HFFc6 (cell line): ENCODE results near the gene IRX6. TPM values are rescaled to one million over a fixed set of nuclear protein-coding genes. Genes with fewer than 3 reads are reported as not detected.

Source experiments
- DNase-seq: peaks from one replicate; pipeline ENCODE4 v3.0.0-alpha.2; 2018
- H3K27ac Mint-ChIP-seq: 2 replicates; pipeline ENCODE4 v1.8.0; 2020; ENCODE audit warnings: mild to moderate bottlenecking, mixed read lengths
- H3K27me3 Mint-ChIP-seq: 2 replicates; pipeline ENCODE4 v1.8.0; 2021; ENCODE audit warnings: mild to moderate bottlenecking, moderate library complexity, mixed read lengths; ENCODE audit not compliant: insufficient read depth
- H3K36me3 Mint-ChIP-seq: 2 replicates; pipeline ENCODE4 v1.8.0; 2021; ENCODE audit warnings: low read depth, mixed read lengths
- H3K4me1 Mint-ChIP-seq: 2 replicates; pipeline ENCODE4 v1.8.0; 2020; ENCODE audit warnings: low read depth, mixed read lengths
- H3K4me3 Mint-ChIP-seq: 2 replicates; pipeline ENCODE4 v1.8.0; 2020; ENCODE audit warnings: mild to moderate bottlenecking, moderate library complexity, mixed read lengths
- H3K9me3 Mint-ChIP-seq: 2 replicates; pipeline ENCODE4 v1.8.0; 2020; ENCODE audit warnings: mild to moderate bottlenecking, mixed read lengths
- total RNA-seq, 6 experiments: library from RNA; stranded (reverse); fragmentation: NEBNext Ultra II Directional; extraction: Animal tissue kit (Norgen Biotek cat#: 25700); gene quantifications; 2 replicates in 1 of 6; 3 replicates in 5 of 6; pipeline ENCODE4 v1.2.3, GENCODE V29; 2021
- TF ChIP-seq, protein P1 (sequence below): fragments of 200-600 bp; sonication (generic); IDR thresholded peaks from 2 replicates; pipeline ENCODE4 v1.5.0; 2021; ENCODE audit warnings: antibody characterized with exemption, mild to moderate bottlenecking

Gene IRX6
- total RNA-seq, 6 experiments from 2014 or later = not detected

DNA sequence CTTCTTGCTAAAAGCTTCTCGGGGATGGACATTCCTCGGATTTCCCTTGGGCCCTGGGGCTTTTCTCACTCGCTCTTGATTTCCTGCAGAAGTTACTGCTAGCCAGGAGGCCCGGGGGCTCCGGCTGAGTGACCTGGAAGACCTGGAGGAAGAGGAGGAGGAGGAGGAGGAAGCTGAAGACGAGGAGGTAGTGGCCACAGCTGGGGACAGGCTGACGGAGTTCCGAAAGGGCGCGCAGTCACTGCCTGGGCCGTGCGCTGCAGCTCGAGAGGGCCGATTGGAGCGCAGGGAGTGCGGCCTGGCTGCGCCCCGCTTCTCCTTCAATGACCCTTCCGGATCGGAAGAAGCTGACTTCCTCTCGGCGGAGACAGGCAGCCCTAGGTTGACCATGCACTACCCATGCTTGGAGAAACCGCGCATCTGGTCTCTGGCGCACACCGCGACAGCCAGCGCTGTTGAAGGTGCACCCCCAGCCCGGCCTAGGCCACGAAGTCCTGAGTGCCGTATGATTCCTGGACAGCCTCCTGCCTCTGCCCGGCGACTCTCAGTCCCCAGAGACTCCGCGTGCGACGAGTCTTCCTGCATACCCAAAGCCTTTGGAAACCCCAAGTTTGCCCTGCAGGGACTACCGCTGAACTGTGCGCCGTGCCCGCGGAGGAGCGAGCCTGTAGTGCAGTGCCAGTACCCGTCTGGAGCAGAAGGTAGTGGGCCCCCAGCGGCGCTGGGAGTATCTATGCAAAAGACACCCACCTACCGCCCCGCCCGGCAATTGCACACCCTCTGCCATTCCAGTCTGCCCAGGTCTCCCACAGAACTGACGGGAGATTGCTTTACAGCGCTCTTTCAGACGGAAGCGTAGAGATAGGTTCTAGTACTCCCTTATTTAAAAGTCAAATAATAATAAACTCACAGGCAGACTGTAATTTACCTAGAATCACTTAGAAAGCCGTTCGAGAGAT, 4.9 kb downstream of the IRX6 start:
- no peak for DNase-seq
- TF ChIP-seq, protein P1, sequence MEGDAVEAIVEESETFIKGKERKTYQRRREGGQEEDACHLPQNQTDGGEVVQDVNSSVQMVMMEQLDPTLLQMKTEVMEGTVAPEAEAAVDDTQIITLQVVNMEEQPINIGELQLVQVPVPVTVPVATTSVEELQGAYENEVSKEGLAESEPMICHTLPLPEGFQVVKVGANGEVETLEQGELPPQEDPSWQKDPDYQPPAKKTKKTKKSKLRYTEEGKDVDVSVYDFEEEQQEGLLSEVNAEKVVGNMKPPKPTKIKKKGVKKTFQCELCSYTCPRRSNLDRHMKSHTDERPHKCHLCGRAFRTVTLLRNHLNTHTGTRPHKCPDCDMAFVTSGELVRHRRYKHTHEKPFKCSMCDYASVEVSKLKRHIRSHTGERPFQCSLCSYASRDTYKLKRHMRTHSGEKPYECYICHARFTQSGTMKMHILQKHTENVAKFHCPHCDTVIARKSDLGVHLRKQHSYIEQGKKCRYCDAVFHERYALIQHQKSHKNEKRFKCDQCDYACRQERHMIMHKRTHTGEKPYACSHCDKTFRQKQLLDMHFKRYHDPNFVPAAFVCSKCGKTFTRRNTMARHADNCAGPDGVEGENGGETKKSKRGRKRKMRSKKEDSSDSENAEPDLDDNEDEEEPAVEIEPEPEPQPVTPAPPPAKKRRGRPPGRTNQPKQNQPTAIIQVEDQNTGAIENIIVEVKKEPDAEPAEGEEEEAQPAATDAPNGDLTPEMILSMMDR = no peak
- Mint-ChIP-seq H3K9me3 (peaks cover 14% of the 10 kb centered on the region; the same call in 1 of the 2 replicates), H3K4me1 (no peaks in the 10 kb centered on the region), H3K27ac (no peak overlapping the region), H3K36me3 (no peaks in the 10 kb centered on the region), H3K4me3 (no peak overlapping the region), H3K27me3 (peaks cover 2% of the 10 kb centered on the region; the same call in 1 of the 2 replicates)

DNA sequence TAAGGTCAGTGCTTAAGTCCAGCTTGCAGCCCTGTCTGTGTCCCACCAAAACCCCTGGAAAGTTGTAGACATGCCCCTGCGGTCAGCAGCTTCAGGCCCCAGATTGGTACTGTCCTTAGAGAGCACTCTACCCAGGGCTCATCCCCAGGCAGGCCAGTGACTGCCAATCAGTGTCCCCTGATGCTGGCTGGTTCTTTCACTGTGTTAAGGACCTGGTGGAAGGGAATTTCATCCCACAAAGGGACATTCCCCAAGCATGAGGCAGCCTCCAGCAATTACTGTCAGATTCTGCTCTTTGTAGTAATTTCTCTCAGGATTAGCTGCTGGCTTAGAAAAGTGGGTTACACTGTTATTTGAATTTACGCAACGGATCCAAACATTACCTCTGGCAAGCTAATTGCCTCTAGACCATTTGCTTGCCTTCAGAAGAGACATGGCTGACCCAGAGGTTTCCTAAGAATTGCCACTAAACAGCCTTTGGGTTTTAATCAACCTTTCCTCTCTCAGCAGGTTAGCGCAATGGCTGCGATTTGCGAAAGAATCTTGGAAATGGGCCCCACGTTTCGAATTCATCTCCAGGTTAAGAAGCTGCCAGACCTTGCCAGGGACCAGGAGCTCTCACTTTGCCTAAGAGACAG, 5.9 kb downstream of the IRX6 start:
- Mint-ChIP-seq H3K27me3 (peaks cover 2% of the 10 kb centered on the region; the same call in 1 of the 2 replicates), H3K36me3 (no peaks in the 10 kb centered on the region), H3K9me3 (peaks cover 14% of the 10 kb centered on the region; the same call in 1 of the 2 replicates), H3K4me1 (no peaks in the 10 kb centered on the region), H3K4me3 (no peak overlapping the region), H3K27ac (no peak overlapping the region)
- TF ChIP-seq, protein P1 = no peak
- no peak for DNase-seq

DNA sequence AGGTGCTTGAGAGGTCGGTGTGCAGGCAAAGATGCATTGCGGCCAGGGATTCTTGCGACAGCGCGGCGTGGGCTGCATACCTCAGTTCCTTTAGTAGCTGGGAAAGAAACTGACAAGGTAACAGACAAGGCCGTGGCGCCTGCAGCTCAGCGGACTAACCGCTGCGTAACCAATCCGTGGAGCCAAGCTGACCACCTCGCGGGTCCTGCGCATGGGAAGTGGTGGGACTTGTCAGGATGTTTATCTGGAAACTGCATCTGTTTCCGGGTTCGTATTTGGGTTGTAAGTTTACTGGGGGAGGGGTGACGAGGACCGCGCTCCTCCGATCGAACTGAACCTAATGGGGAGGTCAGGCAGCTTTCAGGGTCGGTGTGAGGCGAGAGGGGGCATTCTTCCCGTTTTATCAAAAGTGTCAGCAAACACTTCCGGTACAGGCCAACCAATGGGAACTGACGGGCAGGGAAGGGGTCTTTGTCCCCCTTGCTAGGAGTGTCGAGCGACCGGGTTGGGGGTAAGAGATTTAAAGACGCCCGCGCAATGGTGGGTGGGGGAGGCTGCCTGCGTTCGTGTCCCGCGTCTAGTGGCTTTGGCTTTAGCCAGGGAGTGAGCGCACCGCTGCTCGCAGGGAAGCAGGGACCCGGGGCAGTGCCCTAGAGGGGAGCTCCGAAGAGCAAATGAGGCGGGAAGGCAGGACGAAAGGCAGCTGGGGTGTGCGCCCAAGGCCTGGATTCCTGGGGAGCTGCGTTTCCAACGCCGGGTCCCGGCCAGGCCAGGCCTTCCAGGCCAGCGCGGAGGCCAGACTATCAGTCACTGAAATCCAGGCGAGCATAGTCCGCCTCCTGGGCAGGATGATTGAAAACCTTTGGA, 7.0 kb downstream of the IRX6 start:
- TF ChIP-seq, protein P1 = no peak
- no peak for DNase-seq
- no peak overlapping the region for H3K27ac Mint-ChIP-seq
- H3K9me3 Mint-ChIP-seq = peaks cover 14% of the 10 kb centered on the region; the same call in 1 of the 2 replicates
- no peak overlapping the region for H3K4me3 Mint-ChIP-seq
- no peaks in the 10 kb centered on the region for H3K4me1 Mint-ChIP-seq
- no peaks in the 10 kb centered on the region for H3K36me3 Mint-ChIP-seq
- H3K27me3 Mint-ChIP-seq = peaks cover 2% of the 10 kb centered on the region; the same call in 1 of the 2 replicates

DNA sequence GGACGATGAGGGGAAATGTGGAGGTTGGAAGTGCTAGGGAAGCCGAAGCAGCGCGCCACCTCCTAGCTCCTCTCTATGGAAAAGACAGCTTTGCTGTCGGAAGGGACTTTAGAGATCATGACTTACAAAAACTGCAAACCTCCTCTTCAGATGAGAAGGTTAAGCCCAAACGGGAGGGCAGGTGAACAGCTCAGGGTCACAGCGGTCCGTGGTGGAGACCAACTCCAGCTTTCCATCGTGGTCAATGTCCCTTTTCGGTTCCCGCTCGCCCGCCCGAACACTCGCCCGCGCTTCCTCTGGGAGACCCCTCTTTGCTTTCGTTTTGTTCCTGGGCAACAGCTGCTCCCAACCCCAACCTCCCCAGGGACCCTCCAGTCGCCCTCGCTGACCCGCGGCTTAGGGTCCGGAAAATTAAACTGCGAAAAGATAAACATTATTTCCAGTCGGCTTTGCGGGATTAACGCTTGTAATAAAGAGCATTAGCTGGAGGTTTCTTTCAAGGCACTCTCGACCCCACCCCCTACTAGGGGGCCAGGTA, 7.7 kb downstream of the IRX6 start:
- Mint-ChIP-seq H3K27ac (no peak overlapping the region), H3K9me3 (peaks cover 14% of the 10 kb centered on the region; the same call in 1 of the 2 replicates), H3K36me3 (no peaks in the 10 kb centered on the region), H3K4me3 (no peak overlapping the region), H3K4me1 (no peaks in the 10 kb centered on the region), H3K27me3 (peaks cover 2% of the 10 kb centered on the region; the same call in 1 of the 2 replicates)
- no peak for DNase-seq
- TF ChIP-seq, protein P1 = no peak

DNA sequence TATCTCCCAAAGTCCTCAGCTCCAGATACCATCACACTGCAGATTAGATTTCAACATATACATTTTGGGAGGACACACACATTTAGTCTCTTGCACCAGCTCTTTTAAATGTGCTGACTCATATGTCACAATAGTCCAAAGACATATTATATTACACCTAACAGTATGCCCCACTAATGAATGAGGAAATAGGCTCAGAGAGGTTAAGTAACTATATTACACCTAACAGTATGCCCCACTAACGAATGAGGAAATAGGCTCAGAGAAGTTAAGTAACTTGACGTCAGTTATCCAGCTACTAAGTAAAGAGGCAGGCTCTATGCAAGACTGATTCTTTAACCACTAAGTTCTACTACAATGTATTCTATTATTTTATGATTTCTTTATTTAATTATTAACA, 9.7 kb downstream of the IRX6 start:
- Mint-ChIP-seq H3K27ac (no peak overlapping the region), H3K4me3 (no peak overlapping the region), H3K9me3 (peaks cover 14% of the 10 kb centered on the region; the same call in 1 of the 2 replicates), H3K27me3 (peaks cover 2% of the 10 kb centered on the region; the same call in 1 of the 2 replicates), H3K36me3 (no peaks in the 10 kb centered on the region), H3K4me1 (no peaks in the 10 kb centered on the region)
- TF ChIP-seq, protein P1 = no peak
- DNase-seq = no peak
